ENCODE data around the gene GPR157.

DNA sequence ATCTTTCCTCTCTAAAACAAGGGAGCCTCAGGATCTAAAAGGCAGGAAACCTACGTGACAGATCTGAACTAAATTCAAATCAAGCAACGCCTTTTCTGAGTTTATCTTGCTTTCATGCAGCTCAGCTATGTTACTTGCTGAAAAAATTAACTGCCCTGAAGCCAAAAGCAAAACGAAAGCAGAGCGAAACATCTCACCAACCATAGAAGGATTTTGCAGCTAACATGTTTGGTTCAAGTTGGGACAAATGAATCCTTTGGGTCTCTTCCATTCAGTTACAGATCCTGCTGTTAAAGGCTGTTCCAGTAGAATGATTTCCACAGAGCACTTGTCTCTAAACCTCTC, 59.9 kb downstream of the GPR157 start:
- TF ChIP-seq POLR2A (IDR thresholded peaks at IDR 0.05; ENCODE audit: low read depth, low read length), result no peak
- TF ChIP-seq POLR2AphosphoS5 (IDR thresholded peaks at IDR 0.05; ENCODE audit: low read depth, low read length), result no peak
- no peak for TF ChIP-seq TAF1 (IDR thresholded peaks at IDR 0.05; ENCODE audit: low read depth, low read length)
- TF ChIP-seq POU2F2 (IDR thresholded peaks at IDR 0.05; ENCODE audit: low read depth, low read length), result no peak
- no peak for TF ChIP-seq SPI1 (IDR thresholded peaks at IDR 0.05; ENCODE audit: low read depth, low read length)
